Stimulated activated CD8-positive, alpha-beta memory T cell treated with anti-CD3 and anti-CD28 coated beads, Interleukin-4, amount 100 ng/mL, for 48 hours (primary cell): Measurements from ENCODE around the gene HK3.

Source experiments
- DNase-seq: peaks from one replicate; pipeline ENCODE4 v3.0.0-alpha.2; 2020

Gene HK3

GRCh38 chr5:176901260-176902101, 2.3 kb upstream of the HK3 start:
- DNase-seq: peak; percentile 29

- no peak for DNase-seq
These were observed 1.6 kb upstream of the HK3 start for GRCh38 chr5:176900780-176901204.

- DNase-seq: peak; percentile 23
These were observed 1.0 kb upstream of the HK3 start for GRCh38 chr5:176899946-176900779.

GRCh38 chr5:176897263-176897662, 1.9 kb downstream of the HK3 start:
- DNase-seq: no peak

GRCh38 chr5:176895831-176896230, 3.3 kb downstream of the HK3 start:
- DNase-seq: peak; percentile 18

- peak; percentile 19 for DNase-seq
These were observed 4.8 kb downstream of the HK3 start for GRCh38 chr5:176894298-176894697.

GRCh38 chr5:176892663-176893062, 6.5 kb downstream of the HK3 start:
- DNase-seq: no peak

GRCh38 chr5:176891331-176891958, 7.7 kb downstream of the HK3 start:
- no peak for DNase-seq

- DNase-seq: no peak
These were observed 8.5 kb downstream of the HK3 start for GRCh38 chr5:176890455-176891330.

- no peak for DNase-seq
These were observed 9.5 kb downstream of the HK3 start for GRCh38 chr5:176889321-176890280.

- no peak for DNase-seq
These were observed 10.3 kb downstream of the HK3 start for GRCh38 chr5:176888865-176889165.

GRCh38 chr5:176888016-176888864, 10.9 kb downstream of the HK3 start:
- DNase-seq: no peak

- no peak for DNase-seq
These were observed 11.8 kb downstream of the HK3 start for GRCh38 chr5:176887252-176887849.

GRCh38 chr5:176886336-176887251, 12.6 kb downstream of the HK3 start:
- no peak for DNase-seq

GRCh38 chr5:176884571-176884890, 14.6 kb downstream of the HK3 start:
- no peak for DNase-seq

- DNase-seq: no peak
These were observed 15.2 kb downstream of the HK3 start for GRCh38 chr5:176883700-176884570.

- no peak for DNase-seq
These were observed 16.6 kb downstream of the HK3 start for GRCh38 chr5:176882567-176882903.
